ENCODE data around the gene SLC20A1.
"Not testable (repeated sequence)": the region's sequence is repeated elsewhere in the genome, so short reads cannot be mapped to it uniquely, and the experiment has no call there.

SLC20A1 gene

DNA sequence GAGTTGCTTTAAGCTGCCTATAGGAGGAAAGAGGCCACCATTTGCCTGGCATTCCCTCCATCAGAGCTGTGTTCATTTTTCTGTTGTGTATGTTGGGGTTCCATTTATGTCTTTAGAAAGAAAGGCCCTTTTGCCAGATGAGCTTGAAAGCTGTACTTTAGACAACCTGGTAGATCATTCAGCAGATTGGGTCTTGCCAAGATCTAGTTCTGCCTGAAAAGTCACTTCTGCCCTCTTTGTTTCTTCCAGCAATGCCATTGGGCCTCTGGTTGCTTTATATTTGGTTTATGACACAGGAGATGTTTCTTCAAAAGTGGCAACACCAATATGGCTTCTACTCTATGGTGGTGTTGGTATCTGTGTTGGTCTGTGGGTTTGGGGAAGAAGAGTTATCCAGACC is 14.4 kb downstream of the SLC20A1 start:
- DNase-seq = no peak
- Histone ChIP-seq H3K27me3 (replicated peaks) (no peaks in the 10 kb centered on the region), H3K36me3 (replicated peaks) (peaks cover 93% of the 10 kb centered on the region), H3K27ac (no peak overlapping the region), H3K4me3 (ENCODE audit: low read depth, low read length) (no peak overlapping the region)
- no peak for TF ChIP-seq CTCF (IDR thresholded peaks at IDR 0.05; ENCODE audit: low read depth, low read length, missing control alignments)
- in situ Hi-C loops (cut with HindIII; ENCODE audit: low pct_ligation_motif_present, low sequenced_read_pairs) = no loop called here

GRCh38 chr2:112661656-112662305 is 16.0 kb downstream of the SLC20A1 start:
- no peaks in the 10 kb centered on the region for H3K27me3 ChIP-seq (replicated peaks)
- no peak for TF ChIP-seq CTCF (IDR thresholded peaks at IDR 0.05; ENCODE audit: low read depth, low read length, missing control alignments)
- in situ Hi-C loops (cut with HindIII; ENCODE audit: low pct_ligation_motif_present, low sequenced_read_pairs) = no loop called here
- H3K27ac ChIP-seq = no peak overlapping the region
- DNase-seq = no peak
- H3K4me3 ChIP-seq (ENCODE audit: low read depth, low read length) = no peak overlapping the region
- H3K36me3 ChIP-seq (replicated peaks) = peaks cover 84% of the 10 kb centered on the region

DNA sequence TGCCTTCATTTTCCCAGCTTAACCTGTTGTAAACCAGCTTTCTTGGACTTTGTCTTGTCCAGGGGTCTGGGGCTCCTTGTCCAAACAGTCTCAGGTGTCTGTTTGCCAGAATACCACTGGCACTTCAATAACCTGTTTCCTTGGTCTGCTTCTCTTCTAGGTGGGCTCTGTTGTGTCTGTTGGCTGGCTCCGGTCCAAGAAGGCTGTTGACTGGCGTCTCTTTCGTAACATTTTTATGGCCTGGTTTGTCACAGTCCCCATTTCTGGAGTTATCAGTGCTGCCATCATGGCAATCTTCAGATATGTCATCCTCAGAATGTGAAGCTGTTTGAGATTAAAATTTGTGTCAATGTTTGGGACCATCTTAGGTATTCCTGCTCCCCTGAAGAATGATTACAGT is 17.0 kb downstream of the SLC20A1 start:
- no peak for TF ChIP-seq CTCF (IDR thresholded peaks at IDR 0.05; ENCODE audit: low read depth, low read length, missing control alignments)
- H3K36me3 ChIP-seq (replicated peaks) = peaks cover 83% of the 10 kb centered on the region
- DNase-seq = no peak
- no peak overlapping the region for H3K4me3 ChIP-seq (ENCODE audit: low read depth, low read length)
- no peaks in the 10 kb centered on the region for H3K27me3 ChIP-seq (replicated peaks)
- H3K27ac ChIP-seq = no peak overlapping the region
- in situ Hi-C loops (cut with HindIII; ENCODE audit: low pct_ligation_motif_present, low sequenced_read_pairs) = no loop called here

DNA sequence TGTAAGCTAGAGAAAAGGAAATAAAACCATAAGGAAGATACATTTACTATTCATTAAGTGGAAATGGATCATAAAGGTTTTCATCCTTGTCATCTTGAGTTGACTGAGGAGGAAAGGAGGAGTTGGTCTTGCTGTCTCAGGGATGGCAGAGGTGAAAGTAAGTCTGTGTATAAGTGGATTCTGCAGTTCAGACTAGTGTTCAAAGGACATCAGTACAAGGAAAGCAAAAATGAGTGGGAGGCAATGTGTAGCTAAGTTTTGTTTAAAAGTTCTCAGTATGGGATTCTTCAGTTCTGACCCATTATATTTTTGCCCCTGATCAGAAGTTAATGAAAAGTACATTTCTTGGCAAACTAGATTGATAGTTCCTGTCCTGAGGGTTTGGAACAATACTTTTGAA is 18.9 kb downstream of the SLC20A1 start:
- TF ChIP-seq CTCF (IDR thresholded peaks at IDR 0.05; ENCODE audit: low read depth, low read length, missing control alignments) = no peak
- H3K27ac ChIP-seq = no peak overlapping the region
- no peak overlapping the region for H3K4me3 ChIP-seq (ENCODE audit: low read depth, low read length)
- peaks cover 63% of the 10 kb centered on the region for H3K36me3 ChIP-seq (replicated peaks)
- no peak for DNase-seq
- in situ Hi-C loops (cut with HindIII; ENCODE audit: low pct_ligation_motif_present, low sequenced_read_pairs) = no loop called here
- H3K27me3 ChIP-seq (replicated peaks) = no peaks in the 10 kb centered on the region

DNA sequence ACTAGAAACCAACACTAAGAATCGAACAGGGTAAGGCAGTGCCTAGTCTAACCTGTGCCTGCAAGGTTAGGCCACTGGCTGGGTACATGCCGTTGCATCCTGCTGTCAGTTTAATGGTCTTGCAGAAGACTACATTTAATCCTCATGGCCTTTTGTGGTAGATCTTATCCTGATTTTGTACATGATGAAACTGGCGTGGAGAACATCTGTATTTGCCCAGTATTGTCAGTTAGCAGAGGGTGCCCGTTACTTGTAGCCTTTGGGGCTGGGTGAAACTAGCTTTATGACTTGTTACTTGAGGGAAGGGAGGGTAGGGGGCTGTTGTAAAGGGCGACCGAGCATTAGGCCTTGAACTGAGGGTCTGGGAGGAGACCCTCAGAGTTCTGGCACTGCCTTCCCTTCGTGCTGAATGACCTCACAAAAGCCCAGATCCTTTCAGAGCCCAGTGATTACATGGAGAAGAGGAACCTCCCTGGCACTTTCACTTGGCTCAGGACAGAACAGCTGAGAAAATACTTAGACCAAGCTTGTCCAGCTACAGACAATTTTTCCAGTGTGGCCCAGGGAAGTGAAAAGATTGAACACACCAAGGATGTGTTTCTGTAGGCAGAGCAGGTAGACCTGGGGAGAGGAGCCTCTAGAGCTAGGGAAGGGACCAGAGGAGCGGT is 19.5 kb downstream of the SLC20A1 start:
- Histone ChIP-seq H3K27me3 (replicated peaks) (no peaks in the 10 kb centered on the region), H3K36me3 (replicated peaks) (peaks cover 57% of the 10 kb centered on the region), H3K27ac (no peak overlapping the region), H3K4me3 (ENCODE audit: low read depth, low read length) (no peak overlapping the region)
- no peak for TF ChIP-seq CTCF (IDR thresholded peaks at IDR 0.05; ENCODE audit: low read depth, low read length, missing control alignments)
- in situ Hi-C loops (cut with HindIII; ENCODE audit: low pct_ligation_motif_present, low sequenced_read_pairs) = no loop called here
- no peak for DNase-seq

- H3K27ac ChIP-seq = no peak overlapping the region
- peaks cover 46% of the 10 kb centered on the region for H3K36me3 ChIP-seq (replicated peaks)
- H3K27me3 ChIP-seq (replicated peaks) = no peaks in the 10 kb centered on the region
- in situ Hi-C loops (cut with HindIII; ENCODE audit: low pct_ligation_motif_present, low sequenced_read_pairs) = no loop called here
- no peak overlapping the region for H3K4me3 ChIP-seq (ENCODE audit: low read depth, low read length)
- no peak for TF ChIP-seq CTCF (IDR thresholded peaks at IDR 0.05; ENCODE audit: low read depth, low read length, missing control alignments)
- DNase-seq = no peak
These were observed 21.0 kb downstream of the SLC20A1 start for GRCh38 chr2:112666761-112667122.

DNA sequence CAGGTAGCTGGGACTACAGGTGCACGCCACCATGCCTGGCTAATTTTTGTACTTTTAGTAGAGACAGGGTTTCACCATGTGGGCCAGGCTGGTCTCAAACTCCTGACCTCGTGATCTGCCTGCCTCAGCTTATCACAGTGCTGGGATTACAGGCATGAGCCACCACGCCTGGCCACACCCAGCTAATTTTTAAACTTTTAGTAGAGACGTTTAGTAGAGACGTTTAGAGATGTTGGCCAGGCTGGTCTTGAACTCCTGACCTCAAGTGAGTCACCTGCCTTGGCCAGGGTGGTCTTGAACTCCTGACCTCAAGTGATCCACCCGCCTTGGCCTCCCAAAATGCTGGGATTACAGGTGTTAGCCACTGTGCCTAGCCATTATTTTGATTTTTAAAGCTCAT is 21.8 kb downstream of the SLC20A1 start:
- H3K27me3 ChIP-seq (replicated peaks); DNase-seq; in situ Hi-C loops (cut with HindIII; ENCODE audit: low pct_ligation_motif_present, low sequenced_read_pairs); H3K4me3 ChIP-seq (ENCODE audit: low read depth, low read length); H3K27ac ChIP-seq: not testable (repeated sequence)
- H3K36me3 ChIP-seq (replicated peaks) = peaks cover 38% of the 10 kb centered on the region
